ENCODE measurements around the gene SLC6A19. TPM values are rescaled to one million over a fixed set of nuclear protein-coding genes. Genes with fewer than 3 reads are reported as not detected.

Gene SLC6A19
- total and polyA plus RNA-seq, 2 donors (not counting 1 experiment from before 2014, with no cell fraction given): not detected

GRCh38 chr5:1265026-1265425, 63.6 kb downstream of the SLC6A19 start:
- H3K36me3 ChIP-seq (replicated peaks in 1 of 2; ENCODE audit: control extremely low read depth in 1 of 2, control insufficient read depth in 1 of 2, extremely low read depth in 1 of 2, insufficient read depth in 2 of 2, low read length in 1 of 2): no peaks in the 10 kb centered on the region
- Mint-ChIP-seq H3K9me3 (ENCODE audit: insufficient read depth) (no peaks in the 10 kb centered on the region), H3K4me3 (no peak overlapping the region), H3K27ac (no peak overlapping the region), H3K4me1 (no peaks in the 10 kb centered on the region), H3K27me3 (no peaks in the 10 kb centered on the region)
- H3K9ac ChIP-seq (ENCODE audit: low read length): no peak overlapping the region
- CTCF ChIA-PET: no interaction called here
- H2AFZ ChIP-seq (ENCODE audit: insufficient read depth, low read depth, low read length, poor library complexity, severe bottlenecking): no peak overlapping the region
- no peaks in the 10 kb centered on the region for H3K4me1 ChIP-seq (ENCODE audit: control insufficient read depth in 2 of 2, insufficient read depth in 2 of 2, low read length in 2 of 2)
- H4K20me1 ChIP-seq (ENCODE audit: control insufficient read depth, insufficient read depth, low read length, poor library complexity, severe bottlenecking): no peaks in the 10 kb centered on the region
- H3K9me3 ChIP-seq (ENCODE audit: control extremely low read depth in 1 of 3, control insufficient read depth in 2 of 3, insufficient read depth in 1 of 3, low read length in 2 of 3): peaks cover 0 to 46% (median 5%) of the 10 kb centered on the region in 3 donors
- DNase-seq: no peak
- POLR2A ChIA-PET: no interaction called here
- intact Hi-C loops (cut with micrococcal nuclease): no loop called here
- no peaks in the 10 kb centered on the region for H3K79me2 ChIP-seq (ENCODE audit: control insufficient read depth, insufficient read depth, low read length)
- no peak overlapping the region for H3K4me2 ChIP-seq (replicated peaks; ENCODE audit: low read depth, low read length, poor library complexity, severe bottlenecking)
- WGBS (ENCODE audit: insufficient coverage): 95% methylated on average over 15 of the region's 15 CpGs
- H3K27me3 ChIP-seq (replicated peaks in 1 of 4; ENCODE audit: control extremely low read depth in 1 of 4, control insufficient read depth in 3 of 4, insufficient read depth in 4 of 4, low read length in 3 of 4): no peaks in the 10 kb centered on the region
- no peak overlapping the region for H3K27ac ChIP-seq (ENCODE audit: low read length in 2 of 2)
- TF ChIP-seq CTCF (IDR thresholded peaks at IDR 0.05): no peak
- TF ChIP-seq EZH2 (IDR thresholded peaks at IDR 0.05; ENCODE audit: borderline replicate concordance, insufficient read depth, low read depth, low read length, poor library complexity, severe bottlenecking): no peak
- no peak overlapping the region for H3K4me3 ChIP-seq (ENCODE audit: control extremely low read depth in 1 of 5, extremely low read depth in 1 of 5, insufficient read depth in 1 of 5, low read depth in 2 of 5, low read length in 4 of 5)
- no peak for ATAC-seq (ENCODE audit: low read depth)

GRCh38 chr5:1265461-1266455, 64.4 kb downstream of the SLC6A19 start:
- Histone ChIP-seq H3K36me3 (replicated peaks in 1 of 2; ENCODE audit: control extremely low read depth in 1 of 2, control insufficient read depth in 1 of 2, extremely low read depth in 1 of 2, insufficient read depth in 2 of 2, low read length in 1 of 2) (no peaks in the 10 kb centered on the region), H3K27me3 (replicated peaks in 1 of 4; ENCODE audit: control extremely low read depth in 1 of 4, control insufficient read depth in 3 of 4, insufficient read depth in 4 of 4, low read length in 3 of 4) (no peaks in the 10 kb centered on the region), H3K4me3 (ENCODE audit: control extremely low read depth in 1 of 5, extremely low read depth in 1 of 5, insufficient read depth in 1 of 5, low read depth in 2 of 5, low read length in 4 of 5) (no peak overlapping the region), H4K20me1 (ENCODE audit: control insufficient read depth, insufficient read depth, low read length, poor library complexity, severe bottlenecking) (no peaks in the 10 kb centered on the region), H3K27ac (ENCODE audit: low read length in 2 of 2) (no peak overlapping the region), H3K4me1 (ENCODE audit: control insufficient read depth in 2 of 2, insufficient read depth in 2 of 2, low read length in 2 of 2) (no peaks in the 10 kb centered on the region), H3K79me2 (ENCODE audit: control insufficient read depth, insufficient read depth, low read length) (no peaks in the 10 kb centered on the region), H2AFZ (ENCODE audit: insufficient read depth, low read depth, low read length, poor library complexity, severe bottlenecking) (no peak overlapping the region), H3K9me3 (ENCODE audit: control extremely low read depth in 1 of 3, control insufficient read depth in 2 of 3, insufficient read depth in 1 of 3, low read length in 2 of 3) (peaks cover 0 to 38% (median 5%) of the 10 kb centered on the region in 3 donors), H3K4me2 (replicated peaks; ENCODE audit: low read depth, low read length, poor library complexity, severe bottlenecking) (no peak overlapping the region), H3K9ac (ENCODE audit: low read length) (no peak overlapping the region)
- Mint-ChIP-seq H3K4me3 (no peak overlapping the region), H3K27me3 (no peaks in the 10 kb centered on the region), H3K27ac (no peak overlapping the region), H3K9me3 (ENCODE audit: insufficient read depth) (no peaks in the 10 kb centered on the region), H3K4me1 (no peaks in the 10 kb centered on the region)
- DNase-seq (no peak), ATAC-seq (ENCODE audit: low read depth) (no peak)
- CTCF ChIA-PET: no interaction called here
- intact Hi-C loops (cut with micrococcal nuclease): no loop called here
- POLR2A ChIA-PET: no interaction called here
- WGBS (ENCODE audit: insufficient coverage): 95% methylated on average over 39 of the region's 40 CpGs
- TF ChIP-seq CTCF (IDR thresholded peaks at IDR 0.05) (no peak), EZH2 (IDR thresholded peaks at IDR 0.05; ENCODE audit: borderline replicate concordance, insufficient read depth, low read depth, low read length, poor library complexity, severe bottlenecking) (no peak)

Measured in B cell (primary cell).